Natural killer cell (primary cell): ENCODE data around the gene COX6A2. TPM values are rescaled to one million over a fixed set of nuclear protein-coding genes. Genes with fewer than 3 reads are reported as not detected.

Source experiments
- ATAC-seq, 3 donors: fragments of 150-1000 bp in 2 of 3; fragments of 200-7000 bp in 1 of 3; cut with Tn5 transposase; 1 replicate in 1 of 3; 2 replicates in 2 of 3; pipeline ENCODE4 v1.10.0; 2021; ENCODE audit warnings: mild to moderate bottlenecking in 2 of 3, moderate library complexity in 2 of 3
- DNase-seq, 2 donors: peaks; one replicate each; pipeline versions ENCODE4 v3.0.0 to v3.0.0-alpha.2; 2013 to 2021; ENCODE audit warnings: mixed read lengths in 1 of 2
- H3K27ac ChIP-seq: one replicate; pipeline ENCODE4 v1.5.1; 2013; ENCODE audit warnings: mild to moderate bottlenecking, low read length
- H3K27me3 ChIP-seq: one replicate; pipeline ENCODE4 v1.6.1; 2013; ENCODE audit warnings: low read length; ENCODE audit not compliant: control insufficient read depth, insufficient read depth
- H3K36me3 ChIP-seq: one replicate; pipeline ENCODE4 v1.6.1; 2013; ENCODE audit warnings: low read length; ENCODE audit not compliant: control insufficient read depth, insufficient read depth
- H3K4me1 ChIP-seq: one replicate; pipeline ENCODE4 v1.6.1; 2013; ENCODE audit warnings: low read length; ENCODE audit not compliant: control insufficient read depth, insufficient read depth
- H3K4me3 ChIP-seq: one replicate; pipeline ENCODE4 v1.5.1; 2013; ENCODE audit warnings: low read length
- H3K9me3 ChIP-seq: one replicate; pipeline ENCODE4 v1.6.1; 2013; ENCODE audit warnings: low read length; ENCODE audit not compliant: control insufficient read depth, insufficient read depth
- H3K27ac Mint-ChIP-seq, 2 donors: one replicate each; pipeline ENCODE4 v1.8.0; 2022; ENCODE audit warnings: mild to moderate bottlenecking in 2 of 2, mixed read lengths in 2 of 2, moderate library complexity in 1 of 2
- H3K27me3 Mint-ChIP-seq, 2 donors: one replicate each; pipeline ENCODE4 v1.8.0; 2022; ENCODE audit warnings: low read depth in 2 of 2, mixed read lengths in 2 of 2
- H3K36me3 Mint-ChIP-seq: one replicate; pipeline ENCODE4 v1.8.0; 2022; ENCODE audit warnings: mixed read lengths
- H3K4me1 Mint-ChIP-seq, 2 donors: one replicate each; pipeline ENCODE4 v1.8.0; 2022; ENCODE audit warnings: mixed read lengths in 2 of 2
- H3K4me3 Mint-ChIP-seq: one replicate; pipeline ENCODE4 v1.8.0; 2022; ENCODE audit warnings: mild to moderate bottlenecking, moderate library complexity, mixed read lengths
- H3K9me3 Mint-ChIP-seq, 2 donors: one replicate each; pipeline ENCODE4 v1.8.0; 2022; ENCODE audit warnings: mixed read lengths in 2 of 2
- WGBS: methylation state at CpG from one replicate; pipeline ENCODE4 v1.1.7; 2013; ENCODE audit warnings: missing lambda C conversion rate; ENCODE audit not compliant: insufficient coverage; 5-methylcytosine and 5-hydroxymethylcytosine counted together
- intact Hi-C: fragments of 100-400 bp; cut with micrococcal nuclease; formaldehyde crosslinking; loops from one replicate; pipeline ENCODE4 v1.14.2; 2022
- total RNA-seq, 4 donors: library from RNA; stranded (reverse); fragments of 120-200 nt in 1 of 4; gene quantifications; one replicate each; pipeline versions ENCODE4 v1.2.3 to v1.2.4, GENCODE V29; 2013 to 2022
- TF ChIP-seq, protein P1 (sequence below): fragments of 200-600 bp; IDR thresholded peaks from one replicate; pipeline ENCODE4 v1.8.0; 2022; ENCODE audit warnings: antibody characterized with exemption

COX6A2 gene
- total RNA-seq, 3 donors from 2014 or later (not counting 1 experiment from before 2014, with no cell fraction given), result not detected

DNA sequence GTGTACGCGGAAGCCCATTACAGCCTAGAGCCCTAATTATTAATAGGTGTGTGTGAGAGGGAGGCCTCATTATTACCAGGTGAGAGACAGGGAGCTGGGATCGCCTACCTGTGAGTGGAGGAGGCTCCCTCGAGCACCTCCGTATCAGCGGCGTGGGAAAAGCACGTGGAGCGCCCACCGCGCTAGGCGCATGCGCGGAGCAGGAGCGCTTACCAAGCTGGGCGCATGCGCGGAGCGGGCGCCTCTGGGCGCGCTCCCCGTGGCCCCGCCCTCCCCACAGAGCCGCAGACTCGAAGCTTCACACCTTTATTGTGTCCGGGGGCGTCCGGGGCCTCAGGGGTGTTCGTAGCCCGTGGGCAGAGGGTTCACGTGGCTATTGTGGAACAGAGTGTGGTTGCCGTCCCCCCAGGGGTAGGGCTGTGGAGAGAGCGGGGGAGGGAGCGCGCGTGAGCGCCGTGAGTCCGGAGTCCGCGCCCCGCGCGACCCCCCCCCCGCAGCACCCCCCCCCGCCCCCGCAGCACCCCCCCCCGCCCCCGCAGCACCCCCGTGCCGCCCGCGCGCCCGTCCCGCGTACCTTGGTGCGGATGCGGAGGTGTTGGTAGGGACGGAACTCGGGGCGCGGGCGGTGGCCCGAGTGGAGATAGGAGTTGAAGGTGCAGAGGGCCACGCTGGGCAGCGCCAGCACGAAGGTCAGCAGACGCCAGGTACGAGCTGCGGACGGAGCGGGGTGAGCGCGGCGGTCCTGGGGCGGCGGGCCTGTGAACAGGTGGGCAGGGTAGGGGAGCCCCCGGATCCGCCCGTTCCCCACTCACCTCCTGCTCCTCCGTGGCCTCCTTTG lies 500 bp downstream of the COX6A2 start:
- Mint-ChIP-seq H3K4me1 (peaks cover 39 to 53% of the 10 kb centered on the region in 2 donors), H3K27ac (peak overlapping the region; percentile 58 to 60), H3K4me3 (peak overlapping the region; percentile 78), H3K36me3 (no peaks in the 10 kb centered on the region), H3K27me3 (peaks cover 0 to 2% of the 10 kb centered on the region in 2 donors), H3K9me3 (no peaks in the 10 kb centered on the region)
- 29% methylated on average over 67 of the region's 83 CpGs for WGBS
- no peaks in the 10 kb centered on the region for H3K9me3 ChIP-seq
- H3K4me1 ChIP-seq, result peaks cover 61% of the 10 kb centered on the region
- TF ChIP-seq, protein P1, sequence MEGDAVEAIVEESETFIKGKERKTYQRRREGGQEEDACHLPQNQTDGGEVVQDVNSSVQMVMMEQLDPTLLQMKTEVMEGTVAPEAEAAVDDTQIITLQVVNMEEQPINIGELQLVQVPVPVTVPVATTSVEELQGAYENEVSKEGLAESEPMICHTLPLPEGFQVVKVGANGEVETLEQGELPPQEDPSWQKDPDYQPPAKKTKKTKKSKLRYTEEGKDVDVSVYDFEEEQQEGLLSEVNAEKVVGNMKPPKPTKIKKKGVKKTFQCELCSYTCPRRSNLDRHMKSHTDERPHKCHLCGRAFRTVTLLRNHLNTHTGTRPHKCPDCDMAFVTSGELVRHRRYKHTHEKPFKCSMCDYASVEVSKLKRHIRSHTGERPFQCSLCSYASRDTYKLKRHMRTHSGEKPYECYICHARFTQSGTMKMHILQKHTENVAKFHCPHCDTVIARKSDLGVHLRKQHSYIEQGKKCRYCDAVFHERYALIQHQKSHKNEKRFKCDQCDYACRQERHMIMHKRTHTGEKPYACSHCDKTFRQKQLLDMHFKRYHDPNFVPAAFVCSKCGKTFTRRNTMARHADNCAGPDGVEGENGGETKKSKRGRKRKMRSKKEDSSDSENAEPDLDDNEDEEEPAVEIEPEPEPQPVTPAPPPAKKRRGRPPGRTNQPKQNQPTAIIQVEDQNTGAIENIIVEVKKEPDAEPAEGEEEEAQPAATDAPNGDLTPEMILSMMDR, result no peak
- H3K4me3 ChIP-seq, result peak overlapping the region; percentile 22
- H3K27ac ChIP-seq, result peak overlapping the region; percentile 1
- intact Hi-C loops, result no loop called here
- peak; percentile 73 to 87 for DNase-seq
- H3K36me3 ChIP-seq, result no peaks in the 10 kb centered on the region
- H3K27me3 ChIP-seq, result no peaks in the 10 kb centered on the region
- peak; percentile 73 to 89 (median 81) for ATAC-seq

DNA sequence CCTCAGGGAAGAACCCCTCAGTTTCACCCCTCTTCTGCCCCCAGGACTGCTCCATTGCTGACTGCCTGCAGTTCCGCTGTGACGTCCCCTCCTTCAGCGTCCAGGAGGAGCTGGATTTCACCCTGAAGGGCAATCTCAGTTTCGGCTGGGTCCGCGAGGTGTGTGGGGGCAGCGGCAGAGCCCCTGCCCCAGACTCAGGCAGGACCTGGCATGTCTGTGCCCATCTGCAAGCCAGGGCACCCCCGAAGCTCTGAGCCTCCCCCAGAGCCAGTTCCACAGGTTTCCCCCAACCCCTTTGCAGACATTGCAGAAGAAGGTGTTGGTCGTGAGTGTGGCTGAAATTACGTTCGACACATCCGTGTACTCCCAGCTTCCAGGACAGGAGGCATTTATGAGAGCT lies 4.4 kb downstream of the COX6A2 start:
- Histone ChIP-seq H3K4me1 (peaks cover 77% of the 10 kb centered on the region), H3K27me3 (no peaks in the 10 kb centered on the region), H3K36me3 (no peaks in the 10 kb centered on the region), H3K9me3 (no peaks in the 10 kb centered on the region), H3K4me3 (no peak overlapping the region), H3K27ac (no peak overlapping the region)
- Mint-ChIP-seq H3K36me3 (no peaks in the 10 kb centered on the region), H3K4me3 (peak overlapping the region; percentile 46), H3K27me3 (peaks cover 0 to 2% of the 10 kb centered on the region in 2 donors), H3K27ac (peak overlapping the region in 1 of 2 donors; percentile 47), H3K4me1 (peaks cover 50 to 62% of the 10 kb centered on the region in 2 donors), H3K9me3 (no peaks in the 10 kb centered on the region)
- TF ChIP-seq, protein P1, result no peak
- ATAC-seq, result no peak
- WGBS, result 93% methylated on average over 12 of the region's 12 CpGs
- DNase-seq, result no peak
- intact Hi-C loops, result no loop called here

DNA sequence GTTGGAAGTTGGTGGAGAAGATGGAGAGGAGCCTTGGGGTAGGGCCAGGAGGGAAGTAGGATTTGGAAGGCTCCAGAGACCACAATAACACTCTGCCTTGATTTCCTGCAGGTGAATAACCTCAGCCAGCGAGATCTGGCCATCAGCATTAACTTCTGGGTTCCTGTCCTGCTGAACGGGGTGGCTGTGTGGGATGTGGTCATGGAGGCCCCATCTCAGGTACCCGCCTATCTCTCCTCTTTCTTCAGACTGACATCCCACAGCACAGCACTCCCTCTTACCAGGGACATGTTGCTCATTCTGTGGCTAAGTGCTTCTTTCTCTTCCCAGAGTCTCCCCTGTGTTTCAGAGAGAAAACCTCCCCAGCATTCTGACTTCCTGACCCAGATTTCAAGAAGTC lies 4.9 kb downstream of the COX6A2 start:
- peak overlapping the region; percentile 46 for H3K4me3 Mint-ChIP-seq
- intact Hi-C loops, result no loop called here
- H3K27me3 ChIP-seq, result no peaks in the 10 kb centered on the region
- peaks cover 55 to 61% of the 10 kb centered on the region in 2 donors for H3K4me1 Mint-ChIP-seq
- H3K36me3 Mint-ChIP-seq, result no peaks in the 10 kb centered on the region
- no peaks in the 10 kb centered on the region for H3K36me3 ChIP-seq
- H3K4me3 ChIP-seq, result no peak overlapping the region
- H3K9me3 Mint-ChIP-seq, result no peaks in the 10 kb centered on the region
- no peaks in the 10 kb centered on the region for H3K9me3 ChIP-seq
- H3K4me1 ChIP-seq, result peaks cover 77% of the 10 kb centered on the region
- DNase-seq, result no peak
- H3K27ac Mint-ChIP-seq, result peak overlapping the region in 1 of 2 donors; percentile 47
- peaks cover 0 to 2% of the 10 kb centered on the region in 2 donors for H3K27me3 Mint-ChIP-seq
- H3K27ac ChIP-seq, result no peak overlapping the region
- ATAC-seq, result no peak
- TF ChIP-seq, protein P1, result no peak
- 48% methylated on average over 3 of the region's 3 CpGs for WGBS
